ENCODE data around the gene SNRPF.

Gene SNRPF

GRCh38 chr12:95829395-95829794 is 29.4 kb upstream of the SNRPF start:
- TF ChIP-seq, protein P1, sequence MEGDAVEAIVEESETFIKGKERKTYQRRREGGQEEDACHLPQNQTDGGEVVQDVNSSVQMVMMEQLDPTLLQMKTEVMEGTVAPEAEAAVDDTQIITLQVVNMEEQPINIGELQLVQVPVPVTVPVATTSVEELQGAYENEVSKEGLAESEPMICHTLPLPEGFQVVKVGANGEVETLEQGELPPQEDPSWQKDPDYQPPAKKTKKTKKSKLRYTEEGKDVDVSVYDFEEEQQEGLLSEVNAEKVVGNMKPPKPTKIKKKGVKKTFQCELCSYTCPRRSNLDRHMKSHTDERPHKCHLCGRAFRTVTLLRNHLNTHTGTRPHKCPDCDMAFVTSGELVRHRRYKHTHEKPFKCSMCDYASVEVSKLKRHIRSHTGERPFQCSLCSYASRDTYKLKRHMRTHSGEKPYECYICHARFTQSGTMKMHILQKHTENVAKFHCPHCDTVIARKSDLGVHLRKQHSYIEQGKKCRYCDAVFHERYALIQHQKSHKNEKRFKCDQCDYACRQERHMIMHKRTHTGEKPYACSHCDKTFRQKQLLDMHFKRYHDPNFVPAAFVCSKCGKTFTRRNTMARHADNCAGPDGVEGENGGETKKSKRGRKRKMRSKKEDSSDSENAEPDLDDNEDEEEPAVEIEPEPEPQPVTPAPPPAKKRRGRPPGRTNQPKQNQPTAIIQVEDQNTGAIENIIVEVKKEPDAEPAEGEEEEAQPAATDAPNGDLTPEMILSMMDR (IDR thresholded peaks at IDR 0.05; ENCODE audit: low read depth, low read length, missing control alignments), result no peak
- no peak for DNase-seq (ENCODE audit: extremely low read depth, low read depth)

DNA sequence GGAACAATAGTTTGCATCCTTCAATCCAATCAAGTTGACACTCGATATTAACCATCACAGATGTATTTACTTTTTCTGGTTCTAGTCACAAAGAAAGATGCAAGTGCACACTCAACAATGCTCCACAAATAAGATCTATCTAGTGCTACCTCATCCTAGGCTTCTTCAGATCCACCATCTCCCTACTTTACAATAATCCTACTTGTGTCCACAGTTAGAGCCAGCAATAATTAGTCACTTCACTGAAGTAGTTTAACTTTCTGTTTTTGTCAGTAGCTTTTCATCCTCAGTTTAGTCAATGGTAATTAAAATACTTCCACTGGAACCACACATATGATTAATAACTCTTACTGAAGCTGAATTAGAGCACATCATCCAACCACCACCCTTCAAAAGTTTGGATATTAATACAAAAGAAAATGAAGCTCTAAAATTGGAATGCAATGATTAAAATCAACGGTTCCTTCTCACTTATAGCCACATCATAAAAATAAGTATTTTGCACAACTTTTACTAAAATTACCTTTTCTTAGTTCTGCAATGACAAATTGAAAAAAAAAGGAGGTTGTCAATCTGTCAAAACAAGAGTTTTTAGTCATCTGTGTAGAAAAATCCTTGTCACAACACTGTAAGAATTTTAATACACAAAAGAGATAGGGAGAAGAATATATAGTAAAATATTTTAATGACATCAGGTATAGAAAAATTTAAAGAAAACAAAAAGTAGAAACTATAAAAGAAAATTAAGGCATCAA is 28.2 kb upstream of the SNRPF start:
- TF ChIP-seq, protein P1 (IDR thresholded peaks at IDR 0.05; ENCODE audit: low read depth, low read length, missing control alignments), result no peak
- no peak for DNase-seq (ENCODE audit: extremely low read depth, low read depth)

More at GRCh38 chr12:95829395-95829794, 29.4 kb upstream of the SNRPF start:
- no peak overlapping the region for H3K4me3 ChIP-seq (replicated peaks; ENCODE audit: low read depth, low read length)

GRCh38 chr12:95834572-95834971 is 24.2 kb upstream of the SNRPF start:
- TF ChIP-seq, protein P1 (IDR thresholded peaks at IDR 0.05; ENCODE audit: low read depth, low read length, missing control alignments), result no peak
- DNase-seq (ENCODE audit: extremely low read depth, low read depth), result no peak
- H3K4me3 ChIP-seq (replicated peaks; ENCODE audit: low read depth, low read length), result no peak overlapping the region

More for the DNA sequence above, 28.2 kb upstream of the SNRPF start:
- no peak overlapping the region for H3K4me3 ChIP-seq (replicated peaks; ENCODE audit: low read depth, low read length)

DNA sequence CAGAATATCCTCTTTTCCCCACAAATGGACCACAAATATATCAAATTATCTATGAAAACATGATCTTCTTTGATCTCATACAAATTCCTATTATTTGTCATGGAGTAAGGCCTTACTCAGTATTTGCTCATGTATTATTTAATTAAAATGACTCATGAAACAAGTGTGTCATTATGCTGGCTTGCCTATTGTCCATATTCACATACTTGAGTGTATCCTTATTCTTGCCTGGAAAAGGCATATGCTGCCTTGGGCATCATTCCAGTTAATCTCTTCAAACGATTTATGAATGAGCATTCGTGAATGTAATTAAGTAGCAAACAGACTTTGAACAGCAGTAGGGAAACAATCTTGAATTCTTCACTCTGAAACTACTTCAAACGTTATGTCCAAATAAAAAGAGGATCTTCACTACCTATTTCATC is 22.6 kb upstream of the SNRPF start:
- peak; percentile 22 for DNase-seq (ENCODE audit: extremely low read depth, low read depth)
- TF ChIP-seq, protein P1 (IDR thresholded peaks at IDR 0.05; ENCODE audit: low read depth, low read length, missing control alignments), result no peak
- H3K4me3 ChIP-seq (replicated peaks; ENCODE audit: low read depth, low read length), result no peak overlapping the region

- H3K4me3 ChIP-seq (replicated peaks; ENCODE audit: low read depth, low read length), result no peak overlapping the region
- DNase-seq (ENCODE audit: extremely low read depth, low read depth), result peak; percentile 30
- TF ChIP-seq, protein P1 (IDR thresholded peaks at IDR 0.05; ENCODE audit: low read depth, low read length, missing control alignments), result no peak
Observed at GRCh38 chr12:95836630-95837239, 22.0 kb upstream of the SNRPF start.

GRCh38 chr12:95837240-95838038 is 21.3 kb upstream of the SNRPF start:
- no peak for DNase-seq (ENCODE audit: extremely low read depth, low read depth)
- no peak overlapping the region for H3K4me3 ChIP-seq (replicated peaks; ENCODE audit: low read depth, low read length)
- TF ChIP-seq, protein P1 (IDR thresholded peaks at IDR 0.05; ENCODE audit: low read depth, low read length, missing control alignments), result no peak

All from HFF-Myc (cell line).